ACHN (cell line): Measurements from ENCODE around the gene ZDHHC5.
"Not testable (repeated sequence)": the region's sequence is repeated elsewhere in the genome, so short reads cannot be mapped to it uniquely, and the experiment has no call there.

ENCODE experiments used
- DNase-seq: peaks from one replicate; pipeline ENCODE4 v3.0.0-alpha.2; 2015
- in situ Hi-C: cut with HindIII; loops from 2 replicates; pipeline ENCODE4 v1.10.0; 2017; ENCODE audit warnings: low sequenced_read_pairs, low pct_ligation_motif_present, low pct_unique_long_range_greater_than_20kb

The ZDHHC5 gene

DNA sequence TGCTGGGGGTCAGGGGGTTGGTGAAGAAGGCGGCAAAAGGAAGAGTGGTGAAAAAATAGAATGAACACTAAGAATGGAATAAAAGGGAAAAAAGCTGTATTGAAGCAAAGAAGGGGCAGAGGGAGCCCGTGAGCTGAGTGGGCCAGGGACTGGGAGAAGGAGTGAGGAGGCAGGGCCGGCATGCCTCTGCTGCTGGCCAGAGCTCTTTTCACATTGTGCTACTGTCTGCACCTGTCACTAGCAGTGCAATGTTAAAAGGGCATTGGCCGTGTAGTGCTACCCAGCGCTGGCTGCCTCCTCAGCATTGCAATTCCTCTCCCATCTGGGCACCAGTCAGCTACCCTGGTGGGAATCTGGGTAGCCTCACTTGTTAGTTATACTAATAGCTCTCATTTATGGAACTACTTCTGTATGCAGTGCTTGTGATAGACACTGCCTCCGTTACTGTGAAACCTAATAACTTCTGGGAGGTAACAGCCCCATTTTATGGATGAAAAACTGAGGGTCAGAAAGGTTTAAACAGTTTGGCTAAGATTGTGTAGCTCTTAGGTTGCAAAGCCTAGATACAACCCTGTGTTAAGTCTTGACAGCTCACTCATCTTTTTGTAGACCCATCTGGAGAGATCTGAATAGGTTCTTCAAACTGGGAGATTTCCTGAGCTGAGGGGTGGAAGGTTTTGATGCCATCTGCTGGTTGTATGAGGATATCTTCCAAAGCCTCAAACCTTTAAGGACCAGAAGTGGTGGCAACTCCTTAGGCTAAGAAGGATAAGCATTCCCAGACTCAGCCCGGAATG is 26.7 kb upstream of the ZDHHC5 start:
- in situ Hi-C loops = no loop called here
- peak; percentile 57 for DNase-seq

DNA sequence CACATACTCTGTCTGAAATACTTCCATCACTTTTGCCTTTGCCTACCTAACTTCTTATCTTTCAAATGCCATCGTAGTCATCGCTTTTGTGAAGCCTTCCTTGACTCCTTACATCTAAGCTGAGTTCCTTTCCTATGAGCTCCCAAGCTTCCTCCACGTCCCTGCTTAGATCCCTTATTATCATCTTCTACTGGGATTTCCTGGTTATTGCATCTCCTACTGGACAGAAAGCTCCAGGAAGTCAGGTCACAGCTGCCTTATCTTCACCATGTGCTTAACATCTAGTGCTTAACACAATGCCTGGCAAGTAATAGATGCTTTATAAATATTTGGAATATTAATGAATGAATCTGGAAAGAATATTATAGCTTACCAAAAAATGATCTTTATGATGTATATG is 24.1 kb upstream of the ZDHHC5 start:
- no peak for DNase-seq
- in situ Hi-C loops = no loop called here

DNA sequence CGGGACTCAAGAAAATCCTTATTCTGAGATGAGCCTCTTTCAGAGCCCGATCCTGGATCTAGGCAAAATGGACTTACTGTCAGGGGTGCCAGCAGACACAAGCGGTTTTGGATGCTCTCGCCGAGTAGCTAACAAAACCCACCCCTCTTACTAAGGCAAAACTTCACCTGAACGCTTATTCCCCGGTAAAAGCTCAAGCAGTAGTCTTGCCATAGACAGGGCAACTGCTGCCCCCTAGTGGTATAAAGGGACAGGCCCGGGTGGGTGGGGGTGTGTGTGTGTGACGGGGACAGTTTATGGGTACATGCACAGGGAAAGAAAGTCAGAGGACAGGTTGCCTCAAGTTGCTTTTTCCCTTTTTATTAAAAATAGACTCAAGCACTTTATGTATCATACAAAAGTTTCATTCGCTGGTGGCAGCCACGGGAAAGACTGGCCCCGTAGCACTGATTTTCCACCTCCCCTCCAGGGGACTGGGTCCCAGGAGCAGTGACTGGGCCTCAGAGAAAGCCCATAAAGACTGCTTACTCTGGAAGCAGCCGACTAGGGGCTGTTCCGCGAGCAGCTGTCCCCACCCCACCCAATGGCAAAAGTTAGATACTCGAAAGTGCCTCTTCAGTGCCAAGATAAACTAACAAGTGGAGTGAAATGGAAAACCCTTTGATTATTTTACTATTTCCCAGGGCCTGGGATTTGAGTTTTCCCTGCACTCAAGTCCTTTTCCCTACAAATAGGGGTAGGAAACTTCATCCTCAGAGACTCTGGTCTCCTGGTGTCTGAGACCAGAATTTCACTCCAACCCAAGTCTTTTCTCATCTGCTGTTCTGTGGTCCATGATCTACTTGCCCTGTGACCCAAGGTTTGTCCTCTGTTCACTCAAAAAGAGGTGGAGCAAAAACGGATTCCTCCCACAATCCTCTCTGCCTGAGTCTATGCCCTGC is 22.9 kb upstream of the ZDHHC5 start:
- peak; percentile 65 for DNase-seq
- in situ Hi-C loops = no loop called here

DNA sequence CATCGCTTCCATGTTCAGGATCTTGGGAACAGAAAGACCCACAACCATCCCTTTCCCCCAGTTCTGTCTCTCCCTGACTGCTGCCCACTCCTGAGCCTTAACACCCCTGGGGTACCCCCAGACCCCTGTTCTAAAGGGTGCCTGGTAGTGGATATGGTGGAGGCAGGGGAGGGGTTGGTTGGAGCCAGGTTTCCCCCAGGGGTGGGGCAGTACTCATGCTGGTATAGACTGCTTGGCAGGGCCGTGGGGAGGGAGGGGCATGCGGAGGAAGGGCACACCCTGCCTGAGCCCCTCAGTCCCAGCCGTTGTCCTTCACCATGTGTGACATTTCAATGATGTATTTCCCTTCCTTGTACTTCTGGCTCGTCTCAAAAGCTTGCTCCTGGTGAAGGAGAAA is 22.2 kb upstream of the ZDHHC5 start:
- no peak for DNase-seq
- in situ Hi-C loops = no loop called here

DNA sequence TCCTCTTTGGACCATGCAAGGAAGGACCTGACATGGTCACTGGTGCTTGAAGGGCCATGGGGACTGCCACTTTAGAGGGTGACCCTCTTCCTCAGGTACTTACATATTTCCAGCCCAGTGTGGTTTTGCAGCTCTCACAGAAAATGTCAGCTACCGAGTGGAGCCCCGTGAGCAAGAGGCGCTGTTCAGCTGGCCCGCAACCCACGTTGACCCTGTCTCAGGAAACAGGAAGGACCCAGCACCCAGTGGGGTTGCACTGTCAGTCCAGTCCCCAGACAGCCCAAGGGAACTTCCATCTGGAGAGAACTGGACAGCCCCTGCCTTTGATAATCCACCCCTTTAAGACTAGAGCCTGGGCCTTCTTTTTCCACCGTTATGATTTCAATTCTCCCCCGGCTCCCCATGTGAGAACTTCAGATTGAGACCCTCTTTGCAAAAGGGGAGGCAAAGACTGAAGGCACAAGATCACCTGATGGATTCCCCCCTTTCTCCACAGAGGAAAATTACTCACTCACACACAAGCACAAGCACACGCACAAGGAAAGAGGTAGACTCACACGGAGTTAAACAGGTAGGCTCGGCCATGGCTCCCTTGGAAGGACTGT is 21.6 kb upstream of the ZDHHC5 start:
- DNase-seq = no peak
- in situ Hi-C loops = no loop called here

DNA sequence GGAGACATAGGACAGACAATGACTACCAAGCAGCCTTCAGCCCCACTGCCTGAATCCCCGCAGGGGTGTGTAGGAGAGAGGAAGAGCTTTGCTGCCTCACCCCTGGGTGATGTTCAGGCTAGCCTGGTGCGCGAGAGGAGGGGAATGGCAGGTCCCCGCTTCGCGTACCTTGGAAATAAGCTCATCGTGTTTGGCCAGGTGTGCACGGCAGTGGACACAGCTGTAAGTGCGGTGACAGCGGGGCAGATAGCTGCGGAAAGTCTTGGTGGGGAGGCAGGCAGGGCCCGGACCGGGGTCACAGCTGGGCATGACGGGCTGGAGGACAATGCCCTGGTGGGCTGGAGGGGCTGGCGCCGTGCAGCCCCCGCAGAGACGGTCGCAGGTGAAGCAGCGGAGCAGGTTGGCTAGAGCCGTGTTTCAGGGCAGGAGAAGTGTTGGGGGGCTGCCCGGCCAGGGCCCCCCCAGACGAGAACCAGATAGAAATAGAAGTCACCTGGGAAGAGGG is 21.1 kb upstream of the ZDHHC5 start:
- in situ Hi-C loops = no loop called here
- DNase-seq = no peak

DNA sequence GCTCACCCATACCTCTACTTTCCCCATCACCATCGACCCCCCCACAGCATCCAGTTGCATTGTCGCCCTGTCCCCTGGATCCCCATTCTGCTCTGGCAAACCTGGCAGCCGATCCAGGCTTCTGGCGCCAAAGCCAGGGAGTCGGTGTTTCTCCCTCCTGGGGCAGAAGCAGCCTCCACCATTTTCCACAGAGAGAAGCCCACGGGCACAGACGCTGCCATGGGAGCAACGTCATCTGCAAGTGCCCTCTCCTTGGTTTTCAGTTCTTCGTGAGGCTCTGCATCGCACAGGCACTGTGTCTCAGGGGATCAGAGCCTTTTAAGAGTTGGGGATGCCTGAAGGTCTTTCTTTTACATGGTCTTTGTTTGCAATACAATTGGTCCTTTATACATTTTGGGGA is 20.5 kb upstream of the ZDHHC5 start:
- in situ Hi-C loops = no loop called here
- no peak for DNase-seq

DNA sequence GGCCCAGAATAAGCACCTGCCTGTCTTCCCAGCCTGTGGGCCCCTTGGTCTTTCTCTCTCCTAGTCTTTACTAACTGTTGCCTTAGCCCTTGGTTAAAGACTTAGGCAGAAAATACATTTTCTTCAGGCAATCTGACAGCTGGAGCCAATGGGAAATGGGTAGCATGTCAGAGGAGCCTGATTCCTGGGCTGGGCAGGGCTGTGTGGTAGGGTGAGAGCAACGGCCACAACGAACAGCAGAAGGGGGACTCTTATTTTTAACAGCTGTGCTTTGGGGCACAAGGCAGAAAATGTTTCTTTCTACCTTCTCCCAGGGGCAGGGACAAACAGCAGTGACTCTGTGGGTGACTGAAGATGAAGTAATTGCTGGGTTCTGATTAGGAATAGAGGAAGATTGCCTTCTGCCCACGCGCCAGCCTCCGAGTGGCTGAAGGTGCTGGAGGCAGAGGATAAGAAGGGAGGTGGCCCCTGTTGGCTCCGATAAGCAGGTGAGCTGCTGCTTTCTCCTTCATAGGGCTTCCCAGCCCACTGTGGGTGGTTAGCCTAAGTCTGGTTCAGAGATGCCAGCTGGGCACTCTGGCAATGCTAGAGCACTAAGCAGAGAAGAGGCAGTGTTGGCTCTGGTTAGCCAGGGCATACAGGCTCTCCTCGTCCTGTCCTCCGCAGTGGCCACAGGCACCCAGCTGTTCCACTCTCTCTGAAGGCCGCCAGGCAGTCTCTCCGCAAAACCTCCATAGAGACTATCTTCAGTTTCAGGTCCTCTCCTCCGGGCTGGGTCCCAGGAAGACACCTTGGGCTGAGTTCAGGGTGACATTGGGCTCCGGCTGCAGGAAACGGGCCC is 19.7 kb upstream of the ZDHHC5 start:
- DNase-seq = no peak
- in situ Hi-C loops = no loop called here

DNA sequence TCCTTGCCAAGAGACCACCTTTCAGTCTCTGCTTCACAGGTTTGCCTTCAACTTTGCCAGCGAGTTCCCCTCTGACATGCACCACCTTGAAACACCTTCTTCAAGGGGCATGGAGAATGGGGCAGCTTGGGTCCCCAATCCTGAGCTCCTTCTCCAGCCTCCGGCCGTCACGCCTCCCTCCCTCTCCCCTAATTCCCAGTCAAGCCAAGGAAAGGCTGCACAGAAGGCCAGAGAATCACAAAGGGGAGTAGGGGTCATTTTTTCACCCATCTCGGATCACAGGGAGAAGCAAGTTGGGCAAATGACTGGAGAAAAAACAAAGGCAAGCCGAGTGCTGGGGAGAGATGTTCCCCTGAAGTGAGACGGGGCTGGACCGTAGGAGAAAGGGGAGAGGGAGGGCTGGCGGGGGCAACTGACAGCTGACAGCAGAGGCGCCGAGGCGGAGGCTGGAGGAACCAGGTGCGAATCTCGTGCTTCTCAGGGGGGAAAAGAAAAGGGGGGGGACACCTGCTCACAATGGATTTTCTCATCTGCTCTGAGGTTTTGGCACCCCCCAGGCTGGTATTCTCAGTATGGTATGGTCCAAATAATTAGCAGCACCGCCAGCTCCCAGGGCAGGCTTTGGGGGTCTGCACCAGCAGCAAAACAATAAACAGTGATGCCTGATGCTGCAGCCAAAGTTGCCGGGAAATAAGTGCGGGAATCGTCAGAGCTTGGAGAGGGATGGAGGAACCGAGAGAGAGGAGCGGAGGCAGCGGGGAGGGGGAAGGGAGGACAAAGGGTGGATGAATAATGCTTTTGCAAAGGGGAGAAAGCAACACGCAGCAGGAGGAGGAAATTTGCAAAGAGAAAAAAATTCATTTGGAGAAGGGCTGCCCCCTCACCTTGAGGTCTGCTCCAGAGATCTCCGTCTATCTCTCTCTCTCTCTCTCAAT is 18.8 kb upstream of the ZDHHC5 start:
- no peak for DNase-seq

DNA sequence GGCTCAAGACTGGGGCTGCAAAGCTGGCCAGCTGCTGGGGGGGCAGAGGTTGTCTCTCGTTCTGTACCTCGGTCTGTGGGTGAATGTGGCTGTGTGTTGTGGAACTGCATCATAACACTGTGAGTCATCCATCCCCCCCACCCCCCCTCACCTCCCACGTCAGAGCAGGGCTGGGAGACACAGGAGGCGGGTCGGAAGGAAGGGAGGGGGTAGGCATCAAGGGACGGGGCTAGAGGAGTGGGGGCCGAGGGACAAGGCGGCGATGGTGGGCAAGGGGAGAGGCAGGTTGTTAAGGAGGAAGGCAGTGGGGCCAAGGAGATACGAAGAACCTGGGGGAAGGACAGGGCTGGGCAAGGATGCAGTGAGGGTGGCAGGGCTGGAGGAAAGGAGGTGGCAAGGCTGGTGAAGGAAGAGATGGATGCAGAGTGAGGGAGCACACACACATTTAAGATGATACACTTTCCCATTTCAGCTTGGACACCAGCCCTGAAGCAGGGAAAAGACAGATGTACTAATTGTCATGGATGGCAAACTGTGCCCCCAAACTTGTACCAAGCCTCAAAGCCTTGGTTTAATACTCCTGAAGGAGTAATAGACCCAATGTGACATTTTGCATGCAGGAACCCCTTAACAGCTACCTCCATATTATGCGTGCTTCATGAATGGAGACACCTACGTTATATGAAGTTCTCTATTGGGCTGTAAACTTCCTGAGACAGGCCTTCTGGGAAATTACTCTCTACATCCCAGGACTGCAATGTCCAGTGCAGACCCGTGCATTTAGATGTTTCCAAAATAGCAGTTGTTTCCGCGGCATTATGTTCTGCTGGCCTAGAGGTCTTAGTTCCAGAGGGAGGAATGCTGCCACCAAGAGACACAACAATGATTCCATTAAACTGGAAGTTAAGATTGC is 17.8 kb upstream of the ZDHHC5 start, which contains the start of gene YPEL4:
Gene YPEL4, minus strand, starts transcription at position 87 of the 913 bp plus-strand sequence. CDS start 2,805 bp downstream, outside the sequence.
- DNase-seq = peak; percentile 60
- in situ Hi-C loops = no loop called here

More for the DNA sequence above, 18.8 kb upstream of the ZDHHC5 start:
- in situ Hi-C loops = no loop called here

DNA sequence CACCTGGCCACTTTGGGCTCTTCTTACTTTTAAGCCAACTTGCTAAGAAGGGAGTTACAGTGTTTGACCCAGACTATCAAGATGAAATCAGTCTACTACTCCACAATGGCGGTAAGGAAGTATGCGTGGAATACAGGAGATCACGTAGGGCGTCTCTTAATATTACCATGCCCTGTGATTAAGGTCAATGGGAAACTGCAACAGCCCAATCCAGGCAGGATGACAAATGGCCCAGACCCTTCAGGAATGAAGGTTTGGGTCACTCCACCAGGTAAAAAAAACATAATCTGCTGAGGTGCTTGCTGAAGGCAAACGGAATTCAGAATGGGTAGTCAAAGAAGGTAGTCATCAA is 17.2 kb upstream of the ZDHHC5 start:
- no peak for DNase-seq
- in situ Hi-C loops = no loop called here

DNA sequence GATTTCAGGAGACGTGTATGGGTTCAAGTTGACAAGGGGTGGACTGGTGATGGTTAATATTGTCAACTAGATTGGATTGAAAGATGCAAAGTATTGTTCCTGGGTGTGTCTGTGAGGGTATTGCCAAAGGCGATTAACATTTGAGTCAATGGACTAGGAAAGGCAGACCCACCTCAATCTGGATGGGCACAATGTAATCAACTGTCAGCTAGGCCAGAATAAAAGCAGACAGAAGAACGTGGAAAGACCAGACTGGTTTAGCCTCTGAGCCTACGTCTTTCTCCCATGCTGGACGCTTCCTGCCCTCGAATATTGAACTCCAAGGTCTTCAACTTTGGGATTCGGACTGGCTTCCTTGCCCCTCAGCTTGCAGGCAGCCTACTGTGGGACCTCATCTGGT is 16.5 kb upstream of the ZDHHC5 start:
- in situ Hi-C loops = no loop called here
- DNase-seq = no peak

DNA sequence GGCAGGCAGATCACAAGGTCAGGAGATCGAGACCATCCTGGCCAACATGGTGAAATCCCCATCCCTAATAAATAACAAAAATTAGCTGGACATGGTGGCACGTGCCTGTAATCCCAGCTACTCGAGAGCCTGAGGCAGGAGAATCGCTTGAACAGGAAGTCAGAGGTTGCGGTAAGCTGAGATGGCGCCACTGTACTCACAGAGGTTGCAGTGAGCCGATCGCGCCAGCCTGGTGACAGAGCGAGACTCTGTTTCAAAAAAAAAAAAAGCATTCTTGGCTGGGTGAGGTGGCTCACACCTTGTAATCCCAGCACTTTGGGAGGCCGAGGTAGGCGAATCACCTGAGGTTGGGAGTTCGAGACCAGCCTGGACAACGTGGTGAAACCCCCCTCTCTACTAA is 15.7 kb upstream of the ZDHHC5 start:
- in situ Hi-C loops, DNase-seq: not testable (repeated sequence)

DNA sequence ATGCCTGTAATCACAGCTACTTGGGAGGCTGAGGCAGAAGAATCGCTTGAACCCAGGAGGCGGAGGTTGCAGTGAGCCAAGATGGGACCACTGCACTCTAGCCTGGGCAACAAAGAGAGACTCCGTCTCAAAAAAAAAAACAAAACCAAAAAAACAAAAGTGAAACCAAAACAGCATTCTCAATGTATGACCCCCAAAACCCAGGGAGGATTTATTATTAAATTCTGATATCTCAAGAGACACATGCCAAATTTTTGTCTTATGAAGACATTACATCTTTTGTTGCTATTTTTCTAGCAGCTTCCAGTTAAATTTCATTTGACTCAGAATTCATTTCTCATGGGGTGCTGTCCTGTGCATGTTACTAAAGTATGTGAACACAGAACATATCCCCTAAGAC is 15.3 kb upstream of the ZDHHC5 start:
- in situ Hi-C loops = no loop called here
- DNase-seq = no peak

DNA sequence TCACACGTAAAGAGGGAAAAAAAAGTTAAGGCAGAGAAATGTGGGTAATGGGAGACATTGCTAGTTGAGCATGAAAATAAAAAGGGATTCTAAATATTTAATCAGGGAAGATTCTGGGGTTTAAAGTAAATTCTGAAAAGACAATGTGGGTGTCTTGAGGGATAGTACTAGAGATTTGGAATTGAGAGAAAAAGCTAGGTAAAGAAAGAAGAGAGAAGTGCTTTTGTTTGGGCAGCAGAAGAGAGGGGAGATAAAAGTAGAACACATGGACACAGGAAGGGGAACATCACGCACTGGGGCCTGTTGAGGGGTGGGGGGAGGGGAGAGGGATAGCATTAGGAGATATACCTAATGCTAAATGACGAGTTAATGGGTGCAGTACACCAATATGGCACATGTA is 14.8 kb upstream of the ZDHHC5 start:
- DNase-seq = no peak
- in situ Hi-C loops = no loop called here

DNA sequence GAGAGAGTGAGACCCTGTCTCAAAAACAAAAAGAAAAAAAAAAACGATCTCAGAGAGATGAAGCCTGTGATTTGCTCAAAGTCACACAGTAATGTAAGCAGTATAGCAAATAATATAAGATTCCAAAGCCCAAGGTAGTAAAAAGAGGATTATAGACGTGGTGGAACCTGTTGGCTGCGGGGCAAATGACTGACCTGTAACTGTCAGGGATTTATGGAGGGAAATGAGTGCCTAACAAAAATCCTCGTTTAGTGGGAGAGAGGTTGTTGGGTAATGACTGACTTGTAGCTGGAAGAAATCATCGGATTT is 11.1 kb upstream of the ZDHHC5 start:
- DNase-seq = no peak
- in situ Hi-C loops = no loop called here
